Mammary epithelial cell (primary cell): Measurements from ENCODE around the gene GGNBP2.

ENCODE experiments used
- CTCF ChIP-seq, 2 donors: IDR thresholded peaks in 1 of 2; conservative IDR thresholded peaks in 1 of 2; 2 replicates each; pipeline ENCODE4 v1.5.1; 2011 to 2012; ENCODE audit warnings: inconsistent platforms in 2 of 2, low read length in 2 of 2, mild to moderate bottlenecking in 2 of 2, control low read depth in 1 of 2, low read depth in 1 of 2; ENCODE audit not compliant: insufficient read depth in 1 of 2; ENCODE audit errors: extremely low read depth in 1 of 2
- EZH2 ChIP-seq: IDR thresholded peaks from 2 replicates; pipeline ENCODE4 v1.6.1; 2012; ENCODE audit warnings: low read length, inconsistent platforms, borderline replicate concordance

- TF ChIP-seq CTCF (conservative IDR thresholded peaks at IDR 0.05 in 1 of 2, IDR thresholded peaks at IDR 0.05 in 1 of 2; ENCODE audit: extremely low read depth in 1 of 2, insufficient read depth in 1 of 2, low read depth in 1 of 2, low read length in 2 of 2) (no peak), EZH2 (no peak)
Observed at GRCh38 chr17:36529121-36529520, 15.6 kb upstream of the GGNBP2 start.
